SJSA1 (cell line): ENCODE results near the gene P3H2. TPM values are rescaled to one million over a fixed set of nuclear protein-coding genes. Genes with fewer than 3 reads are reported as not detected.

Experiments
- DNase-seq, 2 experiments: peaks; one replicate each; pipeline ENCODE4 v3.0.0-alpha.2; 2015 to 2020; ENCODE audit warnings: low spot score in 2 of 2, low read depth in 1 of 2
- H3K27ac ChIP-seq: fragments of 250-450 bp; sonication (Bioruptor Pico); 2 replicates; pipeline ENCODE4 v1.5.1; 2020; ENCODE audit warnings: mild to moderate bottlenecking, moderate library complexity
- H3K27me3 ChIP-seq: fragments of 250-450 bp; sonication (Bioruptor Pico); replicated peaks from 2 replicates; pipeline ENCODE4 v1.5.1; 2020; ENCODE audit warnings: mild to moderate bottlenecking, moderate library complexity
- H3K36me3 ChIP-seq: fragments of 250-450 bp; sonication (Bioruptor Pico); 2 replicates; pipeline ENCODE4 v1.5.1; 2020; ENCODE audit warnings: mild to moderate bottlenecking
- H3K4me1 ChIP-seq: fragments of 250-450 bp; sonication (Bioruptor Pico); replicated peaks from 2 replicates; pipeline ENCODE4 v1.6.1; 2021; ENCODE audit warnings: mild to moderate bottlenecking
- H3K4me3 ChIP-seq: fragments of 250-450 bp; sonication (Bioruptor Pico); 2 replicates; pipeline ENCODE4 v1.5.1; 2020; ENCODE audit warnings: mild to moderate bottlenecking
- H3K9me3 ChIP-seq: fragments of 250-450 bp; sonication (Bioruptor Pico); replicated peaks from 2 replicates; pipeline ENCODE4 v1.5.1; 2020; ENCODE audit warnings: mild to moderate bottlenecking
- total RNA-seq: library from RNA; depleted of rRNA; stranded (reverse); fragments of >200 nt; shearing (Covaris generic); gene quantifications from 2 replicates; pipeline ENCODE4 v1.2.3, GENCODE V29; 2014

The P3H2 gene
- total RNA-seq, 1 experiment from 2014 or later = 166 TPM

GRCh38 chr3:190010486-190010885 is 110.2 kb downstream of the P3H2 start:
- peaks cover 74% of the 10 kb centered on the region for H3K4me1 ChIP-seq
- H3K4me3 ChIP-seq = no peak overlapping the region
- no peaks in the 10 kb centered on the region for H3K36me3 ChIP-seq
- no peak overlapping the region for H3K27ac ChIP-seq
- no peaks in the 10 kb centered on the region for H3K9me3 ChIP-seq
- DNase-seq = no peak
- H3K27me3 ChIP-seq = no peaks in the 10 kb centered on the region

GRCh38 chr3:190009614-190010013 is 111.1 kb downstream of the P3H2 start:
- Histone ChIP-seq H3K36me3 (no peaks in the 10 kb centered on the region), H3K4me1 (peaks cover 82% of the 10 kb centered on the region), H3K9me3 (no peaks in the 10 kb centered on the region), H3K4me3 (no peak overlapping the region), H3K27ac (no peak overlapping the region), H3K27me3 (no peaks in the 10 kb centered on the region)
- no peak for DNase-seq

GRCh38 chr3:190008432-190008831 is 112.3 kb downstream of the P3H2 start:
- H3K9me3 ChIP-seq = no peaks in the 10 kb centered on the region
- peaks cover 85% of the 10 kb centered on the region for H3K4me1 ChIP-seq
- no peaks in the 10 kb centered on the region for H3K27me3 ChIP-seq
- H3K4me3 ChIP-seq = no peak overlapping the region
- no peak for DNase-seq
- no peaks in the 10 kb centered on the region for H3K36me3 ChIP-seq
- no peak overlapping the region for H3K27ac ChIP-seq

GRCh38 chr3:190005343-190006113 is 115.2 kb downstream of the P3H2 start:
- no peaks in the 10 kb centered on the region for H3K9me3 ChIP-seq
- peak overlapping the region; percentile 93 for H3K27ac ChIP-seq
- no peaks in the 10 kb centered on the region for H3K36me3 ChIP-seq
- no peaks in the 10 kb centered on the region for H3K27me3 ChIP-seq
- no peak overlapping the region for H3K4me3 ChIP-seq
- H3K4me1 ChIP-seq = peaks cover 81% of the 10 kb centered on the region
- DNase-seq = peak in 1 of 2 experiments; percentile 85

GRCh38 chr3:190004656-190005055 is 116.0 kb downstream of the P3H2 start:
- no peak overlapping the region for H3K4me3 ChIP-seq
- peaks cover 81% of the 10 kb centered on the region for H3K4me1 ChIP-seq
- no peaks in the 10 kb centered on the region for H3K27me3 ChIP-seq
- no peaks in the 10 kb centered on the region for H3K9me3 ChIP-seq
- DNase-seq = no peak
- H3K27ac ChIP-seq = peak overlapping the region; percentile 93
- no peaks in the 10 kb centered on the region for H3K36me3 ChIP-seq

- Histone ChIP-seq H3K4me1 (peaks cover 84% of the 10 kb centered on the region), H3K4me3 (no peak overlapping the region), H3K27me3 (no peaks in the 10 kb centered on the region), H3K36me3 (no peaks in the 10 kb centered on the region), H3K27ac (peak overlapping the region; percentile 93), H3K9me3 (no peaks in the 10 kb centered on the region)
- peak; percentile 85 to 94 for DNase-seq
These were observed 117.0 kb downstream of the P3H2 start for GRCh38 chr3:190003681-190004123.

GRCh38 chr3:190003068-190003467 is 117.6 kb downstream of the P3H2 start:
- Histone ChIP-seq H3K9me3 (no peaks in the 10 kb centered on the region), H3K27ac (peak overlapping the region; percentile 60), H3K4me3 (no peak overlapping the region), H3K27me3 (no peaks in the 10 kb centered on the region), H3K36me3 (no peaks in the 10 kb centered on the region), H3K4me1 (peaks cover 79% of the 10 kb centered on the region)
- no peak for DNase-seq

GRCh38 chr3:190001426-190001825 is 119.3 kb downstream of the P3H2 start:
- Histone ChIP-seq H3K9me3 (no peaks in the 10 kb centered on the region), H3K4me1 (peaks cover 69% of the 10 kb centered on the region), H3K27ac (peak overlapping the region; percentile 60), H3K4me3 (no peak overlapping the region), H3K36me3 (no peaks in the 10 kb centered on the region), H3K27me3 (no peaks in the 10 kb centered on the region)
- DNase-seq = no peak

- Histone ChIP-seq H3K4me3 (peak overlapping the region; percentile 18), H3K4me1 (peaks cover 63% of the 10 kb centered on the region), H3K27ac (peak overlapping the region; percentile 60), H3K9me3 (no peaks in the 10 kb centered on the region), H3K27me3 (no peaks in the 10 kb centered on the region), H3K36me3 (no peaks in the 10 kb centered on the region)
- peak in 1 of 2 experiments; percentile 56 for DNase-seq
These were observed 119.9 kb downstream of the P3H2 start for GRCh38 chr3:190000861-190001196.

- no peaks in the 10 kb centered on the region for H3K27me3 ChIP-seq
- H3K36me3 ChIP-seq = no peaks in the 10 kb centered on the region
- DNase-seq = peak in 1 of 2 experiments; percentile 56
- peak overlapping the region; percentile 18; the same call in 1 of the 2 replicates for H3K4me3 ChIP-seq
- peak overlapping the region; percentile 60 for H3K27ac ChIP-seq
- no peaks in the 10 kb centered on the region for H3K9me3 ChIP-seq
- H3K4me1 ChIP-seq = peaks cover 58% of the 10 kb centered on the region
These were observed 120.4 kb downstream of the P3H2 start for GRCh38 chr3:190000187-190000860.

- Histone ChIP-seq H3K9me3 (no peaks in the 10 kb centered on the region), H3K4me3 (no peak overlapping the region), H3K36me3 (no peaks in the 10 kb centered on the region), H3K27me3 (no peaks in the 10 kb centered on the region), H3K27ac (peak overlapping the region; percentile 60), H3K4me1 (peaks cover 52% of the 10 kb centered on the region)
- peak in 1 of 2 experiments; percentile 43 for DNase-seq
These were observed 121.0 kb downstream of the P3H2 start for GRCh38 chr3:189999718-190000117.

GRCh38 chr3:189995129-189995528 is 125.6 kb downstream of the P3H2 start:
- Histone ChIP-seq H3K27ac (no peak overlapping the region), H3K36me3 (peaks cover 4% of the 10 kb centered on the region; the same call in 1 of the 2 replicates), H3K27me3 (no peaks in the 10 kb centered on the region), H3K4me3 (no peak overlapping the region), H3K9me3 (no peaks in the 10 kb centered on the region), H3K4me1 (peaks cover 13% of the 10 kb centered on the region)
- DNase-seq = no peak

- no peaks in the 10 kb centered on the region for H3K9me3 ChIP-seq
- H3K4me3 ChIP-seq = no peak overlapping the region
- no peak for DNase-seq
- H3K27ac ChIP-seq = no peak overlapping the region
- H3K27me3 ChIP-seq = no peaks in the 10 kb centered on the region
- H3K36me3 ChIP-seq = peaks cover 9% of the 10 kb centered on the region
- H3K4me1 ChIP-seq = peaks cover 5% of the 10 kb centered on the region
These were observed 129.9 kb downstream of the P3H2 start for GRCh38 chr3:189990826-189991225.

GRCh38 chr3:189988854-189989253 is 131.8 kb downstream of the P3H2 start:
- Histone ChIP-seq H3K9me3 (no peaks in the 10 kb centered on the region), H3K4me1 (peaks cover 7% of the 10 kb centered on the region), H3K4me3 (no peak overlapping the region), H3K27me3 (no peaks in the 10 kb centered on the region), H3K36me3 (peaks cover 5% of the 10 kb centered on the region), H3K27ac (no peak overlapping the region)
- no peak for DNase-seq
